Measurements from ENCODE around the gene TOM1L1.

The TOM1L1 gene

GRCh38 chr17:54937426-54937825 lies 36.8 kb downstream of the TOM1L1 start:
- no peak for TF ChIP-seq CTCF (conservative IDR thresholded peaks at IDR 0.05; ENCODE audit: control insufficient read depth, insufficient read depth, low read depth, low read length)
- no peak for DNase-seq (ENCODE audit: low read depth)
- no peak overlapping the region for H3K4me3 ChIP-seq (ENCODE audit: control insufficient read depth, low read depth, low read length)

DNA sequence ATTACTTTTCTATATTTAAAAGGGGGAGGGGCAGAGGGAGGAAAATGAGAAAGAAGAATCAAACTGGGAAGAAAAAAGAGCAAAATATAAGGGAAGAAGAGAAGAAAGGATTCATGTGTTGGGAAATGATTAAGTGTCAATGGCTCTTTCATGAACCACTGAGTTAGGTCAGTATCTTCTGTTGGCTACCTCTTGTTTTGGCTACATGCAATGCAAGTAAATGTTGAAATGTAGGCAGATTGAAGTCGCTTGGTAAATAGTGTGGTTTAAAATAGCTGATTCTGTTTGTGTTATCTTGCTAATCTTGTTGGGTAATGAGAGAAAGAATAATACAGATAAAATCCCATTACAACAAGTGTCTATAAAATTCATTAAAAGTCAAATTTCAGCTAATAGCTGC lies 40.6 kb downstream of the TOM1L1 start:
- no peak for DNase-seq (ENCODE audit: low read depth)
- no peak overlapping the region for H3K4me3 ChIP-seq (ENCODE audit: control insufficient read depth, low read depth, low read length)
- no peak for TF ChIP-seq CTCF (conservative IDR thresholded peaks at IDR 0.05; ENCODE audit: control insufficient read depth, insufficient read depth, low read depth, low read length)

- H3K4me3 ChIP-seq (ENCODE audit: control insufficient read depth, low read depth, low read length) = no peak overlapping the region
- no peak for TF ChIP-seq CTCF (conservative IDR thresholded peaks at IDR 0.05; ENCODE audit: control insufficient read depth, insufficient read depth, low read depth, low read length)
- DNase-seq (ENCODE audit: low read depth) = peak; percentile 15
Measured at GRCh38 chr17:54944796-54945195, 44.1 kb downstream of the TOM1L1 start.

- no peak for TF ChIP-seq CTCF (conservative IDR thresholded peaks at IDR 0.05; ENCODE audit: control insufficient read depth, insufficient read depth, low read depth, low read length)
- no peak overlapping the region for H3K4me3 ChIP-seq (ENCODE audit: control insufficient read depth, low read depth, low read length)
- DNase-seq (ENCODE audit: low read depth) = no peak
Measured at GRCh38 chr17:54945231-54945630, 44.6 kb downstream of the TOM1L1 start.

DNA sequence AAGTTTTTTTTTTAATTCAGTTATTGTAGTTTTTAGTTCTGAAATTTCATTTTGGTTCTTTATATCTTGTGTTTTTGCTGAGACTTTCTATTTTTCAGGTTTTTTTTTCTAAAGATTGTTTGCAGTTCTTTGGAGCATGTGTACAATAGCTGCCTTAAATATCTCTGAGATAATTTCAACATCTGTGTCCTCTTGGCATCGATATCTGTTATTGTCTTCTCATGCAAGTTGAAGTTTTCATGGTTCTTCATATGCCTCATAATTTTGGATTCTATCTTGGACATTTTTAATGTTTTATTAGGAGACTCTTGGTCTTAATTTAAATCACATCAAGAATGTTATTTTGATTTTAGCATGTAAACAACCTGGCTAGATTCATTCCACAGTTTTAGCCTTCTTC lies 45.0 kb downstream of the TOM1L1 start:
- DNase-seq (ENCODE audit: low read depth) = no peak
- no peak overlapping the region for H3K4me3 ChIP-seq (ENCODE audit: control insufficient read depth, low read depth, low read length)
- TF ChIP-seq CTCF (conservative IDR thresholded peaks at IDR 0.05; ENCODE audit: control insufficient read depth, insufficient read depth, low read depth, low read length) = no peak

- TF ChIP-seq CTCF (conservative IDR thresholded peaks at IDR 0.05; ENCODE audit: control insufficient read depth, insufficient read depth, low read depth, low read length) = no peak
- no peak for DNase-seq (ENCODE audit: low read depth)
- no peak overlapping the region for H3K4me3 ChIP-seq (ENCODE audit: control insufficient read depth, low read depth, low read length)
Measured at GRCh38 chr17:54947396-54947795, 46.7 kb downstream of the TOM1L1 start.

- no peak for TF ChIP-seq CTCF (conservative IDR thresholded peaks at IDR 0.05; ENCODE audit: control insufficient read depth, insufficient read depth, low read depth, low read length)
- peak; percentile 96 for DNase-seq (ENCODE audit: low read depth)
- no peak overlapping the region for H3K4me3 ChIP-seq (ENCODE audit: control insufficient read depth, low read depth, low read length)
Measured at GRCh38 chr17:54948380-54948779, 47.7 kb downstream of the TOM1L1 start.
